Activated effector memory CD4-positive, alpha-beta T cell treated with Interleukin-2 at 50 U/mL for 16 hours (primary cell): Measurements from ENCODE around the gene ZNF76.

Experiments used
- DNase-seq: peaks from one replicate; pipeline ENCODE4 v3.0.0-alpha.2; 2020

Gene ZNF76

GRCh38 chr6:35272005-35272404 lies 12.5 kb downstream of the ZNF76 start:
- no peak for DNase-seq

DNA sequence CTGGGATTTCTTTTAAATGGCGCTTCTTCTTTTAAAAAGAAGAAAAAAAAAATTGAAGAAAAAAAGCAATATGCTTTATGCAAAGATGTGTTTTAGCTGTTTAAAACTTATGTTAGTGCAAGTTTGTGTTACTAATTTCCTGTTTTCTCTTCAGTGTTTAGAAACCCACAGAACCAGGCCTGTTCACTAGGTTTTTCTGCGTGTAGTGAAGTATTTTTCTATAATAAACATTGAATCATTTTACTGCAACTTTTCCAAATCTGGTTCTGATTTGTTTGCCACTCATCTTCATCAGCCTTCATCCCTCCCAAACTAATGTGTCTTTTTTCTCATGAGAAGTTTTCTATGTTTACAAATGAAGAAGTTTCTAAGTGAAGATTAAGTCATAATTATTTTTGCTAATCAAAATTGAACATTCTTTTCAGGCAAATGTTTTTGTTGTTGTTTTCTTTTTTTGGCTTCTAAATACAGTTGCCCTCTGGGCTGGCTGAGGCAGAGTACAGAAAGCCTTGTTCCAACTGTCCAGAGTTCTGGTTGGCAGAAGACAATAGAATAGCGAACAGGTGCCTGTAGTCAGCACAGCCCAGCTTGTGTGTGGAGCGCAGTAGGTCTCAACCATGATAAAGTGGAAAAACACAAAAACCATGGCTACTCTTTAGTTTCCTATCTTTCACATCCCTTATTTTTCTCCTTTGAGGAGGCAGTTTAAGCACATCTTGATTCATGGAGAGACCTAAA lies 14.5 kb downstream of the ZNF76 start:
- DNase-seq: no peak

DNA sequence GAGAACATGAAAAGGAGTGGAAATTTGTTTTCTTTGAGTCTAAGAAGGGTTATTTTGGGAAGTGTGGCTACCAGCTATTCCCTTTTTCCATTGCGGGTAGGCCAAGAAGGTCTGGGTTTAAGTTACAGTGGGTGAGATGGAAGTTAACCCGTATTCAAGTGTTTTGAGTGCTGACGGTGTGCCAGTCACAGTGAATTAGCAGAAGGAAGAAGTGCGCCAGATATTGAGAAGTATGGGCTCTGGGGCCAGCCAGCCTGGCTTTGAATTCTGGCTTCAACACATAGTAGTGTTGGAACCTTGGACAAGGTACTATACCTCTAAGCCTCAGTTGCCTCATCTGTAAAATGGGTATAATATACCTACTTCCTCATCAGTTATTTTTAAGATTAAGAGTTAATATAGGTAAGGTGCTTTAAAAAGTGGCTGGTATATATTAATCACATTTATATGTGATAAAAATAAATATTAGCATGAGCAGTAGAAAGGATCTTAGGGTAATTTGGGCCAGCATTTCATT lies 16.3 kb downstream of the ZNF76 start:
- no peak for DNase-seq

DNA sequence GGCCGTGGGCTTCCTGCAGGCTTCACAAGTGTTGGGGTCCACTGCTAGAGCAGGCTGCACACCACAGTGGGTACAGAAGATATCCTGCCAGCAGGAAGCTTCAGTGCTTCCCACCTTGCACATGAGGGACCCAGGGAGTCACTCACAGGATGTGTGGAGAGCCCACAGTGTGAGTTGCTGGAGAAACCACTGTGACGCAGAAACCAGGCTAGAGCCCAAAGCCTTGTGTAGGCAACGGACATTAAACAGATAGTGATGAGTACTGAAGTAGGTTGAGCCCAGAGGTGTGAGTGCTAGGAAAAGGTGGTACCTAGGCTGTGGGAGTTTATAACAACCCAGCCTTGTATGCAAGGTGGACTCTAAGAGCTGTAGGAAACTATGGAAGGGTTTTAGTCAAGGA lies 19.2 kb downstream of the ZNF76 start:
- no peak for DNase-seq

- no peak for DNase-seq
Measured at GRCh38 chr6:35280903-35281302, 21.4 kb downstream of the ZNF76 start.

GRCh38 chr6:35282472-35282871 lies 22.9 kb downstream of the ZNF76 start:
- DNase-seq: no peak

DNA sequence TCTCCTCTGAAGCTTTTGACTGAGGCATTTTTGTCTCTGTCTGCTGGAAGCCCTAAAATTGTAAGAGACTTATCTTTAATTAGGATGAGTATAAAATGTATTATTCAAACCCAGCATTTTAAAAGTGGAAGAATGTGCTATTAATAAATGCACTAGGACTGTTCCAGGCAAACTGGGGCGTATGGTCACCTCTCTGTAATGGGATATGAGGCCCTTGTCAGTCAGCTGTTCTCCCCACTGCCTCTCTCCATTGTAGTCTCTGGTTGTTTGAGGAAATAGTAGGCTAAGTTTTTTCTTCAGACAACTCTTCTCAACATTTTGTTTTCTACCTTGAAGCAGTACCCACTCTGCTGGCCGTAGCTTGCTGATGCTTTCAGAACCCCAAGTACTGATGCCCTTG lies 23.8 kb downstream of the ZNF76 start:
- no peak for DNase-seq

- DNase-seq: no peak
Measured at GRCh38 chr6:35287671-35288396, 28.3 kb downstream of the ZNF76 start.

- no peak for DNase-seq
Measured at GRCh38 chr6:35288834-35289233, 29.3 kb downstream of the ZNF76 start.

- DNase-seq: no peak
Measured at GRCh38 chr6:35291491-35291890, 32.0 kb downstream of the ZNF76 start.

DNA sequence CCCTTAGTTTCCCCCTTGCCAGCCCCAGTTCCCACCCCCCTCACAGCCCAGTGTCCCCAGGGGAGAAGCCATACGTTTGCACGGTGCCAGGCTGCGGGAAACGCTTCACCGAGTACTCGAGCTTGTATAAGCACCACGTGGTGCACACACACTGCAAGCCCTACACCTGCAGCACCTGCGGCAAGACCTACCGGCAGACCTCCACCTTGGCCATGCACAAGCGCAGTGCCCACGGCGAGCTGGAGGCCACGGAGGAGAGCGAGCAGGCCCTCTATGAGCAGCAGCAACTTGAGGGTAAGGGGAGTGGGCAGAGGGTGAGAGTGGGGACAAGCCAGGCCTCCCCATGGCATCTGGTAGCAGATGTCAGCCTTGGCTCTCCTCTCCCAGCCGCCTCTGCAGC lies 33.0 kb downstream of the ZNF76 start:
- no peak for DNase-seq

- DNase-seq: no peak
Measured at GRCh38 chr6:35293681-35294080, 34.1 kb downstream of the ZNF76 start.

DNA sequence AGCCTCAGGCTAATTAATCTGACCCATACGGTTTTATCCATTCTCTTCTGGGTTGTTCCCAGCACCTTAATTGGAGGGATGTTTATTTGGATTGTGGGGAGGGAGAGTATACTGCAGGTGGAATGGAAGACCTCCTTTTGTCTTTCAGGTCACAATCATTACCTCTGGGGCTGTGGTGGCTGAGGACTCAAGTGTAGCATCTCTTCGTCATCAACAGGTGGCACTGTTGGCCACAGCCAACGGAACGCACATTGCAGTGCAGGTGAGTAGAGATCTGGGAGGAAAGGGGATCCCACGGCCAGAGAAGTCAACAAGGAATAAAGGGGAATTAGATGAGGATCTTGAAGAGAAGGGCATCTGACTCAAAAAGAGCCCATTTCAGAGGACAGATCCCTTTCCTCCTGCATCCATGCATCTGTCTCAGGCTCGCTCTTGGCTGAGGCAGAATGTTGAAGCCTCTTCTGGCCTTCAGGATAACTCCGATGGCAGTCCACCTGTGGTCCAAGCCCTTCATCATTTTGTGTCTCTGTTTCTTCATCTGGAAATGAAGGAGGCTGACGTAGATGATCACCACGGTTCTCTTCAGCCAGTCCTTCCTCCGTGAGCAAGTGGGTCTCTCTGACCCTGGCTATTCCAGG lies 34.9 kb downstream of the ZNF76 start:
- DNase-seq: peak; percentile 38

- DNase-seq: no peak
Measured at GRCh38 chr6:35295036-35295435, 35.5 kb downstream of the ZNF76 start.

GRCh38 chr6:35295521-35296315 lies 36.2 kb downstream of the ZNF76 start:
- no peak for DNase-seq

GRCh38 chr6:35296931-35297600 lies 37.5 kb downstream of the ZNF76 start:
- no peak for DNase-seq

DNA sequence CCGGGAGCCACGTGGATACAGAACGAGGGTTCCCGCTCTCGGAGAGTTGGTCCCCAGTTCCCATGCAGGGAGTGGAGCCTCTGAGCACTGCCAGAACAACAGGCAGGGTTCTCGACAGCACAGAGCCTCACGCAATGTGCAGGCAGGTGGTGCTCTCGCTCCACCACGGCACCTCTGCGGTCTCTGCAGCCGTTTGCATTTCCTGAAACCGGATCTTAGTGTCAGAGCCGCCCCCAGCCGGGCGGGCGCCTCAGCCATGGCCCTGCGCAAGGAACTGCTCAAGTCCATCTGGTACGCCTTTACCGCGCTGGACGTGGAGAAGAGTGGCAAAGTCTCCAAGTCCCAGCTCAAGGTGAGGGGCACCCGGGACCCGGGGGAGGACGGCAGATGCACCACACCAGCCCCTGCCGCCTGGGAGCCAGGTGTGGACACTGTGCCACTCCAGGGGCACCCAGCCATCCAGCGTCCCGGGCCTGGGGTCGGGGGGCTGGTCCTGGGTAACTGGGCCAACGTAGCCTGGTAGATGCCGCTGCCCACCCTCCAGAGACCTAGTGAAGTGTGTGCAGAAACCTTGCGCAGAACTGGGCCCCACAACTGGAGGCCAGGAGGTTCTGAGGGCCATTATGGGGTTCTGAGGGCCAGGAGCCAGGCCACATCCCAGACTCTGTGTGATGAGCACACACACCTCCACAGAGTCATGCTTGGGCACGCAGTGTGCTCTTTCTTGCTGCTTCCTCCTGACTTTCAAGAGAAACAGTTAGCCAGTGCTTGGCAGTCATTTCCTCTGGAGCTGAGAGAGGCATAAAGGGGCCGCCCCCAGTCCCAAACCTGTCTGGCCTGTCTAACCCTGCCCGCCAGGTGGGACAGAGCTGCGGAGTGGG lies 38.3 kb downstream of the ZNF76 start, which contains the start of gene DEF6:
Gene DEF6, plus strand, starts transcription at position 218 of the 881 bp plus-strand sequence. Its CDS starts 39 bp downstream, at position 257.
- DNase-seq: peak; percentile 85

GRCh38 chr6:35298625-35299140 lies 39.1 kb downstream of the ZNF76 start:
- no peak for DNase-seq

DNA sequence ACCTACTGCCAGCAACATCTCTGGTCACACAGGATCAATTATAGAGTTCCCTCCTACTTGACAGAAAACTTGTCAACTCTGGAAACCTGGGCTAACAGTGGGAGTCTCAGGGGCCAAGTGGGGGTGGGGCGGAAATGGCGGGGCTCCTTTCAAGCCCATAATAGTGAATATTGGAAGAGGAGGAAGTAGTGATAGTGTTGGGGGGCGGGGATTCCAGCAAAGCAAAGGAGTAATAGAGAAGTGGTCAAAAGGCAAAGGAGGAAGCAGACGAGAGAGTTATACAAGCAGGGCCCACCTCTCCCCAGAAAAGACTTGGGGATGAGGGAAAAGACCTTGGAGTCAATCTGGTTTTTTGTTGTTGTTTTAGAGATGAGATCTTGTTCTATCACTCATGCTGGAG lies 40.1 kb downstream of the ZNF76 start:
- no peak for DNase-seq

- DNase-seq: peak; percentile 51
Measured at GRCh38 chr6:35300848-35301247, 41.3 kb downstream of the ZNF76 start.
